ENCODE measurements around the gene KANSL3.

Gene KANSL3

DNA sequence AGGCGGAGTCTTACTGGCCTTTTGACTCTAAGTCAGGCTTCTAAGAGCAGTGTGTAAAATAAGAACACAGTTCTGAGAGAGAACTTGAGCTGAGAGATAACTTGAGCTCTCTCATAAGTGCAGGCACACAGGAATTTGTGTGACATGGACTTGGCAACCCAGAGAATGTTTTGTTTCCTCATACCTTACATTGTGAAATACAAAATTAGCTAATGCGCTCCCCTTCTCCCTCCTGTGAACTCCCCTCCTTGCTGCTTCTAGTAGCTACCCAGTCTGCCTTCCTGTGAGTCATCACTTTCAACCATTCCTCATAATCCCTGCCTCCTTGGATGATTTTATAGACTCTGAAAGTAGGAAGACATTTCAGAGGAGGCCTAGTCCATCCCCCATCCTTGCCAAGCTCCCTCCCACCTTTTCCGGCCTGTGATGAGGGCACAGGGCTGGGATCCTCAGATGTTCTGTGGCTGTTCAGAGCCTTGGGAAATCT, 27.0 kb upstream of the KANSL3 start:
- peaks cover 5% of the 10 kb centered on the region for H3K9me3 Mint-ChIP-seq
- no peaks in the 10 kb centered on the region for H3K36me3 Mint-ChIP-seq (ENCODE audit: low read depth)
- no peaks in the 10 kb centered on the region for H3K4me1 Mint-ChIP-seq
- H3K27me3 Mint-ChIP-seq (ENCODE audit: low read depth) = peaks cover 4% of the 10 kb centered on the region
- TF ChIP-seq, protein P1, sequence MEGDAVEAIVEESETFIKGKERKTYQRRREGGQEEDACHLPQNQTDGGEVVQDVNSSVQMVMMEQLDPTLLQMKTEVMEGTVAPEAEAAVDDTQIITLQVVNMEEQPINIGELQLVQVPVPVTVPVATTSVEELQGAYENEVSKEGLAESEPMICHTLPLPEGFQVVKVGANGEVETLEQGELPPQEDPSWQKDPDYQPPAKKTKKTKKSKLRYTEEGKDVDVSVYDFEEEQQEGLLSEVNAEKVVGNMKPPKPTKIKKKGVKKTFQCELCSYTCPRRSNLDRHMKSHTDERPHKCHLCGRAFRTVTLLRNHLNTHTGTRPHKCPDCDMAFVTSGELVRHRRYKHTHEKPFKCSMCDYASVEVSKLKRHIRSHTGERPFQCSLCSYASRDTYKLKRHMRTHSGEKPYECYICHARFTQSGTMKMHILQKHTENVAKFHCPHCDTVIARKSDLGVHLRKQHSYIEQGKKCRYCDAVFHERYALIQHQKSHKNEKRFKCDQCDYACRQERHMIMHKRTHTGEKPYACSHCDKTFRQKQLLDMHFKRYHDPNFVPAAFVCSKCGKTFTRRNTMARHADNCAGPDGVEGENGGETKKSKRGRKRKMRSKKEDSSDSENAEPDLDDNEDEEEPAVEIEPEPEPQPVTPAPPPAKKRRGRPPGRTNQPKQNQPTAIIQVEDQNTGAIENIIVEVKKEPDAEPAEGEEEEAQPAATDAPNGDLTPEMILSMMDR (IDR thresholded peaks at IDR 0.05; ENCODE audit: unreplicated experiment in 3 of 3) = no peak
- H3K27ac Mint-ChIP-seq = no peak overlapping the region
- no peak overlapping the region for H3K4me3 Mint-ChIP-seq

DNA sequence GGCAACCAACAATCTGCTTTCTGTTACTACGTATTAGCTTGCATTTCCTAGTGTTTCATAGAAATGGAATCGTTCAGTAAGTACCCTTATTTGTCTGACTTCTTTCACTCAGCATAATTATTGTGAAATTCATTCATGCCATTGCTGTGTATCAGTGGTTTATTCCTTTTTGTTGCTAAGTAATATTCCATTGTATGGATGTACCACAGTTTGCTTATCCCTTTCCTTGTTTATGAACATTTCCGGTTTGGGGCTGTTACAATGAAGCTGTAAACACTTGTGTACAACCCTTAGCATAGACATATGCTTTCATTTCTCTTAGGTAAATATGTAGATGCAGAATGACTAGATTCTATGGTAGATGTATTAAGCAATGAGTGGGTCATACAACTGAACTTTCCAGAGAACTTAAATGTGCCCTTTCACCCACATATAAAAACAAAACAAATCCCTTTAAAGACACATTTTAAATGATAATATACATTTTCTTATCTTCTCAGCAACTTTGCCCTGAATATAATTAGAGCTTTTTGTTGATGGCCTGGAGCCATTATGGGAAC, 26.3 kb upstream of the KANSL3 start:
- Mint-ChIP-seq H3K4me3 (no peak overlapping the region), H3K9me3 (peaks cover 5% of the 10 kb centered on the region), H3K4me1 (no peaks in the 10 kb centered on the region), H3K27ac (no peak overlapping the region), H3K36me3 (ENCODE audit: low read depth) (no peaks in the 10 kb centered on the region), H3K27me3 (ENCODE audit: low read depth) (peaks cover 4% of the 10 kb centered on the region)
- TF ChIP-seq, protein P1 (IDR thresholded peaks at IDR 0.05; ENCODE audit: unreplicated experiment in 3 of 3) = no peak

DNA sequence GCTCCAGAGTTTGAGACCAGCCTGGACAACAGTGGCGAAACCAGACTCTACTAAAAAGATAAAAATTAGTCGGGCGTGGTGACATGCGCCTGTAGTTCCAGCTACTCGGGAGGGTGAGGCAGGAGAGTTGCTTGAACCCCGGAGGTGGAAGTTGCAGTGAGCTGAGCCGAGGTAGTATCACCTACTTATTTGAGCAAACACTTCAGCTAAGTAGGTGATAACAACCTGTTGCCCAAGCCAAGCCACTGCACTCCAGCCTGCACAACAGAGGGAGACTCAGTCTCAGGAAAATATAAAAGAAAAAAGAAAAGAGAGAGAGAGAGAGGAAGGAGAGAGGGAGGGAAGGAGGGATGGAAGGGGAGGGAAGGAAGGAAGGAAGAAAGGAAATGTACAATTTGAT, 25.7 kb upstream of the KANSL3 start:
- Mint-ChIP-seq H3K4me3 (no peak overlapping the region), H3K27ac (no peak overlapping the region)
- TF ChIP-seq, protein P1 (IDR thresholded peaks at IDR 0.05; ENCODE audit: unreplicated experiment in 3 of 3) = no peak

DNA sequence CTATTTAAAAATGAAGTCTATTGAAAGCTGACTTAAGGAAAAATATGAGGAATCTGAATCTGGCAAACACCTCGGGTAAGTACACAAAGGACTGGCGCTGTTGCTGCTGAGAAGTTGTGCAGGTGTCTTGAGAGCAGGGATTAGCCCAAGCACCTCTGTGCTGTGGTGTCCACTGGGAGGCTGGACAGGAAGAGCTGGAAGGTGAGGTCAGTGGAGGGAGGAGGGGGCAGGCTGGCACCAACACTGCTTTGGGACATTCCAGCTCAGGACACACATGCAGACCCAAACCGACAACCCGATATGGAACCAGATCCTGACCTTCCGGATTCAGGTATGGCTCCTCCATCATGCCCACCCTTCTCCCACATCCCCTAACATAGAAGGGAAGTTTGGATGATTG, 25.1 kb upstream of the KANSL3 start:
- TF ChIP-seq, protein P1 (IDR thresholded peaks at IDR 0.05; ENCODE audit: unreplicated experiment in 3 of 3) = no peak
- peaks cover 4% of the 10 kb centered on the region for H3K27me3 Mint-ChIP-seq (ENCODE audit: low read depth)
- no peaks in the 10 kb centered on the region for H3K4me1 Mint-ChIP-seq
- H3K27ac Mint-ChIP-seq = no peak overlapping the region
- no peak overlapping the region for H3K4me3 Mint-ChIP-seq
- H3K36me3 Mint-ChIP-seq (ENCODE audit: low read depth) = peaks cover 3% of the 10 kb centered on the region
- H3K9me3 Mint-ChIP-seq = peaks cover 5% of the 10 kb centered on the region

More for the DNA sequence above, 25.7 kb upstream of the KANSL3 start:
- Mint-ChIP-seq H3K9me3 (peaks cover 5% of the 10 kb centered on the region), H3K36me3 (ENCODE audit: low read depth) (no peaks in the 10 kb centered on the region), H3K4me1 (no peaks in the 10 kb centered on the region), H3K27me3 (ENCODE audit: low read depth) (peaks cover 4% of the 10 kb centered on the region)

DNA sequence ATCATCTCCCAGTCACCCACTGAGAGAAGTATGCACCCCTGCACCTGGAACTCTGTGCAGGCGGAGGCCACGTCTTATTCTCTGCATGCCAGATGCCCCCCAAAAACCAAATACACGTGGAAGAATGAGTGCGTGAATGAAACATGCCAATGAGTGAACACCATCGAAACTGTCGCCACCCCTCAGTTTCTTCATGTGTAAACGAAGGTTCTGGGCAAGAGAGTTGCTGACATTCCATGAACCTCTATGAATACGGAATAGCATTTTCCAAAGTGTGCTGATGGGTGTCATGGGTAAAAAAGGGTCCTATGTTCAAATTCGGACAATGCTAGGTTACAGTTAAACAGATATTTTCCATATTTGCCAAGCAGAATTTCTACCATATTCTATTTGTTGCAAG, 24.2 kb upstream of the KANSL3 start:
- TF ChIP-seq, protein P1 (IDR thresholded peaks at IDR 0.05; ENCODE audit: unreplicated experiment in 3 of 3) = no peak
- H3K27me3 Mint-ChIP-seq (ENCODE audit: low read depth) = peaks cover 4% of the 10 kb centered on the region
- no peak overlapping the region for H3K27ac Mint-ChIP-seq
- H3K9me3 Mint-ChIP-seq = peaks cover 5% of the 10 kb centered on the region
- H3K36me3 Mint-ChIP-seq (ENCODE audit: low read depth) = peaks cover 3% of the 10 kb centered on the region
- no peak overlapping the region for H3K4me3 Mint-ChIP-seq
- H3K4me1 Mint-ChIP-seq = no peaks in the 10 kb centered on the region

DNA sequence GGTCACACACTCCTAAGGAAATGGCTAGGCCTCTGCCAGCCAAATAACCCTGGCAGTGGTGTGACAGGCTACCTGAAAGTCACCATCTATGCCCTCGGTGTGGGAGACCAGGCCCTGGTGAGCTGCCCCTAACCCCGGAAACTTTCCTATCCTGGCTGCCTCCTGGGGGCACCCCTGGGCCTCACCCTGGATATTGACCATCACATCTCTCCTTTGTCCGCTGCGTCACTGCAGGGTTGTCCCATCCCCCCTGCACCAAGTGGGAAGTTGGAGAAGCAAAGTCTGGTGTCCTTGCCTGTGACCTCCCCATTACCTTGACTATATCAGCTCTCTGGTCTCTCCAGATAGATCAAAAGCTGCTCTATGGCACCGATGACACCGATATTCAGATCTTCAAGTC, 23.2 kb upstream of the KANSL3 start:
- Mint-ChIP-seq H3K36me3 (ENCODE audit: low read depth) (peaks cover 3% of the 10 kb centered on the region), H3K4me1 (no peaks in the 10 kb centered on the region), H3K4me3 (no peak overlapping the region), H3K9me3 (peaks cover 5% of the 10 kb centered on the region), H3K27me3 (ENCODE audit: low read depth) (peaks cover 4% of the 10 kb centered on the region), H3K27ac (no peak overlapping the region)
- TF ChIP-seq, protein P1 (IDR thresholded peaks at IDR 0.05; ENCODE audit: unreplicated experiment in 3 of 3) = no peak

All from nephron (organoid).